ENCODE data around the gene ERCC4.

The ERCC4 gene

DNA sequence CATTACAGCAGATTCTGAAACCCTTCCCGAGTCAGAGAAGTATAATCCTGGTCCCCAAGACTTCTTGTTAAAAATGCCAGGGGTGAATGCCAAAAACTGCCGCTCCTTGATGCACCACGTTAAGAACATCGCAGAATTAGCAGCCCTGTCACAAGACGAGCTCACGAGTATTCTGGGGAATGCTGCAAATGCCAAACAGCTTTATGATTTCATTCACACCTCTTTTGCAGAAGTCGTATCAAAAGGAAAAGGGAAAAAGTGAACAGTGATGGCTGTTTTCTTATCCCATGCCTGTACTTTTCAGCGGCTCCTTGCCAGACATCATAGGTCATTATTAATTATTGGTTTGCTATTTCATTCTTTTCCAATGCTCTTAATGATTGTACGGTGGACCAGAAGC lies 28.1 kb downstream of the ERCC4 start:
- in situ Hi-C loops (cut with MboI; ENCODE audit: low pct_unique_long_range_greater_than_20kb, low sequenced_read_pairs, unreplicated experiment), result loop anchor here (25.0 kb wide), 1 partner anchor 289 kb away; no protein-coding TSS in a partner anchor
- TF ChIP-seq, protein P1, sequence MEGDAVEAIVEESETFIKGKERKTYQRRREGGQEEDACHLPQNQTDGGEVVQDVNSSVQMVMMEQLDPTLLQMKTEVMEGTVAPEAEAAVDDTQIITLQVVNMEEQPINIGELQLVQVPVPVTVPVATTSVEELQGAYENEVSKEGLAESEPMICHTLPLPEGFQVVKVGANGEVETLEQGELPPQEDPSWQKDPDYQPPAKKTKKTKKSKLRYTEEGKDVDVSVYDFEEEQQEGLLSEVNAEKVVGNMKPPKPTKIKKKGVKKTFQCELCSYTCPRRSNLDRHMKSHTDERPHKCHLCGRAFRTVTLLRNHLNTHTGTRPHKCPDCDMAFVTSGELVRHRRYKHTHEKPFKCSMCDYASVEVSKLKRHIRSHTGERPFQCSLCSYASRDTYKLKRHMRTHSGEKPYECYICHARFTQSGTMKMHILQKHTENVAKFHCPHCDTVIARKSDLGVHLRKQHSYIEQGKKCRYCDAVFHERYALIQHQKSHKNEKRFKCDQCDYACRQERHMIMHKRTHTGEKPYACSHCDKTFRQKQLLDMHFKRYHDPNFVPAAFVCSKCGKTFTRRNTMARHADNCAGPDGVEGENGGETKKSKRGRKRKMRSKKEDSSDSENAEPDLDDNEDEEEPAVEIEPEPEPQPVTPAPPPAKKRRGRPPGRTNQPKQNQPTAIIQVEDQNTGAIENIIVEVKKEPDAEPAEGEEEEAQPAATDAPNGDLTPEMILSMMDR (IDR thresholded peaks at IDR 0.05; ENCODE audit: extremely low read depth, insufficient read depth, missing control alignments), result no peak
- DNase-seq (ENCODE audit: low spot score), result no peak

GRCh38 chr16:13950821-13951547 lies 31.0 kb downstream of the ERCC4 start:
- no peak for DNase-seq (ENCODE audit: low spot score)
- TF ChIP-seq, protein P1 (IDR thresholded peaks at IDR 0.05; ENCODE audit: extremely low read depth, insufficient read depth, missing control alignments), result no peak
- in situ Hi-C loops (cut with MboI; ENCODE audit: low pct_unique_long_range_greater_than_20kb, low sequenced_read_pairs, unreplicated experiment), result no loop called here

DNA sequence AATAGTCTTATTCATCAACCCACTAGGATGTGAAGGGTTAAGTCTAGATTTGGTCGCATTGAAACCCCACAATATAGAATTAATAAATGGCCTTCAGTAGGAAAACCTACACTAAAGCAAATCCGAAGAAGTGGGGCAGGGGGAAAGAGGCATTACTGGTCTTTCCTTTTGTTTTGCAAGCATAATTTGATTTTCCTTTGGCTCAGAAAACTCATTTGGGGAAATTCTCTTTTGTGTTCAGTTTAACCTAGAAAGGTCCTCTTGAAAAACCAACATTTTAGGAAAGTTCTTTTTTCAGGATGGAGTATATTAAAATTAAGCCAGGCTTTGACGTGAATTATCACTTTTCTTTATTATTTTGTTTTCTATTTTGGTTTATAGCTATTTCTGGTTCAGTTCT lies 31.7 kb downstream of the ERCC4 start:
- DNase-seq (ENCODE audit: low spot score), result no peak
- in situ Hi-C loops (cut with MboI; ENCODE audit: low pct_unique_long_range_greater_than_20kb, low sequenced_read_pairs, unreplicated experiment), result no loop called here
- TF ChIP-seq, protein P1 (IDR thresholded peaks at IDR 0.05; ENCODE audit: extremely low read depth, insufficient read depth, missing control alignments), result no peak

DNA sequence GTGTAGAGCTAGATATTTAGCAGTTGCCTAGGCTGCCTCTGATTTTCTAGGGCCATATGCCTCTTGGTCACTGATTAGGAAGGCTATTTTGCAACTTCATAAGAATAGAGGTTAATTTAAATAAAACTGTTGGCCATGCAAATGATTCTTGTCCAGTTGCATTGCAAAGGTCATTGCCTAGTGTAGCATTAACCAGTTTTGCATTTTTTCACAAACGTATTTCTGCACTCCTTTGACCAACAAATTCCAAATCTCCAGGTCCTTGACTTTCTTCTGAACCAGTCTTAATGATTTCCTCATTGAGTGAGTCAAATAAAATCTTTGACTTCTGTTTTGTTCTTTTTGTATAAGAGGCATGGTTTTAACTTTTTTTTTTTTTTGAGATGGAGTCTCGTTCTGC lies 33.5 kb downstream of the ERCC4 start:
- in situ Hi-C loops (cut with MboI; ENCODE audit: low pct_unique_long_range_greater_than_20kb, low sequenced_read_pairs, unreplicated experiment), result no loop called here
- TF ChIP-seq, protein P1 (IDR thresholded peaks at IDR 0.05; ENCODE audit: extremely low read depth, insufficient read depth, missing control alignments), result no peak
- no peak for DNase-seq (ENCODE audit: low spot score)

- TF ChIP-seq, protein P1 (IDR thresholded peaks at IDR 0.05; ENCODE audit: extremely low read depth, insufficient read depth, missing control alignments), result no peak
- in situ Hi-C loops (cut with MboI; ENCODE audit: low pct_unique_long_range_greater_than_20kb, low sequenced_read_pairs, unreplicated experiment), result no loop called here
- no peak for DNase-seq (ENCODE audit: low spot score)
Observed at GRCh38 chr16:13956635-13957196, 36.8 kb downstream of the ERCC4 start.

DNA sequence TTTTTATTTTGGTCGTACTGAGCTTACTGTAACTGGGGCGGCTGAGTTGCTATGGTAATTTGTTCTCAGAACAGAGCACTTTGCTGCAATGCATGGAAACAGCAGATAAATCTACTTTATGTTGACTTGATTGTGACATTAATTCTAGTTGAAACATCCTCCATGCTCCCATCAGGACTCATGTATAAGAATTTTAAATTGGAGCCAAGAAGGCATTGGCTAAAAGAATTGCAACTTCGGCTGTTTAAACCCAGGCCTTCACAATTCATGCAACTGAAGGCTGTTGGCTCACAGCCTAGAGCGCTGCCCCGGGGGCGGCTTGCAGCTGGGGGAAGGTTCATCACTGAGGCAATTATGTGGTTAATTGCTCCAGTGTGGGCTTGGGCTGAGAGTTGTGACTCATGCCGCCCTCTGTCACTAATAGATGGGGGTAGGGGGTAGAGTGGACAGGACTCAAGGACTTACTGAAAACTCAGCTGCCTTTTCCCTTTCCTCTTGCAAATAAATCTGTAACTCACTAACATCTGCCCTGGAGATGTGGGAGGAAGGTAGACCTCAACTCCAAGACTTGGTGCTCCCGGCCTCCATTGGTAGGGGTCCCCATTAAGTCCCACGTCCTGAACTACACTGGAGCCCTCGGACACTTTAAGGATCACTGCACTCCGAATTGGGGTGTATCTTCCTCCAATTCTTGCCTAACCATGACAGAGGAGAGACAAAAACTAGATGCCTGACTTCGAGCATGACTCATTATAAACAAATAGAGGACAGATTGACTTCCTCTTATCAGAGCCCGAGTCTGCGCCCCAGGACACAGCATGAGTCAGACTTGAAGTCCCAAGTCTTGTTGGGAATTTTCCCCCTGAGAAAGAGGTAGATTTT lies 37.5 kb downstream of the ERCC4 start:
- DNase-seq (ENCODE audit: low spot score), result peak; percentile 49
- in situ Hi-C loops (cut with MboI; ENCODE audit: low pct_unique_long_range_greater_than_20kb, low sequenced_read_pairs, unreplicated experiment), result no loop called here
- TF ChIP-seq, protein P1 (IDR thresholded peaks at IDR 0.05; ENCODE audit: extremely low read depth, insufficient read depth, missing control alignments), result no peak

Data from GM13977 (cell line).